OCI-LY3 (cell line): Measurements from ENCODE around the gene YPEL1.

ENCODE experiments used
- EZH2phosphoT487 ChIP-seq: fragments of 200-600 bp; shearing (Covaris generic); IDR thresholded peaks from 2 replicates; pipeline ENCODE4 v1.6.1; 2018; ENCODE audit warnings: antibody characterized with exemption, mixed run types, low read depth
- TF ChIP-seq, protein P1 (sequence below): fragments of 200-600, 300-600 bp; sonication (generic); IDR thresholded peaks from 2 replicates; pipeline ENCODE4 v1.5.1; 2014; ENCODE audit warnings: antibody characterized with exemption, low read length, low read depth

GRCh38 chr22:21752276-21752675 is 16.7 kb upstream of the YPEL1 start:
- TF ChIP-seq, protein P1, sequence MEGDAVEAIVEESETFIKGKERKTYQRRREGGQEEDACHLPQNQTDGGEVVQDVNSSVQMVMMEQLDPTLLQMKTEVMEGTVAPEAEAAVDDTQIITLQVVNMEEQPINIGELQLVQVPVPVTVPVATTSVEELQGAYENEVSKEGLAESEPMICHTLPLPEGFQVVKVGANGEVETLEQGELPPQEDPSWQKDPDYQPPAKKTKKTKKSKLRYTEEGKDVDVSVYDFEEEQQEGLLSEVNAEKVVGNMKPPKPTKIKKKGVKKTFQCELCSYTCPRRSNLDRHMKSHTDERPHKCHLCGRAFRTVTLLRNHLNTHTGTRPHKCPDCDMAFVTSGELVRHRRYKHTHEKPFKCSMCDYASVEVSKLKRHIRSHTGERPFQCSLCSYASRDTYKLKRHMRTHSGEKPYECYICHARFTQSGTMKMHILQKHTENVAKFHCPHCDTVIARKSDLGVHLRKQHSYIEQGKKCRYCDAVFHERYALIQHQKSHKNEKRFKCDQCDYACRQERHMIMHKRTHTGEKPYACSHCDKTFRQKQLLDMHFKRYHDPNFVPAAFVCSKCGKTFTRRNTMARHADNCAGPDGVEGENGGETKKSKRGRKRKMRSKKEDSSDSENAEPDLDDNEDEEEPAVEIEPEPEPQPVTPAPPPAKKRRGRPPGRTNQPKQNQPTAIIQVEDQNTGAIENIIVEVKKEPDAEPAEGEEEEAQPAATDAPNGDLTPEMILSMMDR: no peak
- no peak for TF ChIP-seq EZH2phosphoT487
